ENCODE results near the gene NAV1. TPM values are rescaled to one million over a fixed set of nuclear protein-coding genes. Genes with fewer than 3 reads are reported as not detected.
"Not testable (repeated sequence)": the region's sequence is repeated elsewhere in the genome, so short reads cannot be mapped to it uniquely, and the experiment has no call there.

Gene NAV1
- total RNA-seq, 2 donors from 2014 or later = 126 to 255 TPM

- no peaks in the 10 kb centered on the region for H3K27me3 ChIP-seq (replicated peaks; ENCODE audit: insufficient read depth)
- DNase-seq (ENCODE audit: low spot score) = no peak
- H3K4me3 ChIP-seq = no peak overlapping the region
- TF ChIP-seq CTCF (IDR thresholded peaks at IDR 0.05) = no peak
- H3K36me3 ChIP-seq = no peaks in the 10 kb centered on the region
- H3K9me3 ChIP-seq = no peaks in the 10 kb centered on the region
- ATAC-seq (ENCODE audit: insufficient number of reproducible peaks, low FRiP score, low read depth) = no peak
- H3K4me1 ChIP-seq (ENCODE audit: control insufficient read depth in 1 of 2, low read depth in 2 of 2) = peaks cover 24 to 47% of the 10 kb centered on the region in 2 donors
- H3K27ac ChIP-seq = no peak overlapping the region
Measured at GRCh38 chr1:201544710-201545109, 5.8 kb downstream of the NAV1 start.

- Histone ChIP-seq H3K4me1 (ENCODE audit: control insufficient read depth in 1 of 2, low read depth in 2 of 2) (peaks cover 23 to 40% of the 10 kb centered on the region in 2 donors), H3K27ac (no peak overlapping the region), H3K9me3 (no peaks in the 10 kb centered on the region), H3K4me3 (no peak overlapping the region), H3K36me3 (no peaks in the 10 kb centered on the region), H3K27me3 (replicated peaks; ENCODE audit: insufficient read depth) (no peaks in the 10 kb centered on the region)
- no peak for ATAC-seq (ENCODE audit: insufficient number of reproducible peaks, low FRiP score, low read depth)
- no peak for DNase-seq (ENCODE audit: low spot score)
- no peak for TF ChIP-seq CTCF (IDR thresholded peaks at IDR 0.05)
Measured at GRCh38 chr1:201545851-201546492, 7.0 kb downstream of the NAV1 start.

- not testable (repeated sequence) for H3K9me3 ChIP-seq; H3K4me3 ChIP-seq; H3K27ac ChIP-seq; H3K27me3 ChIP-seq (replicated peaks; ENCODE audit: insufficient read depth); ATAC-seq (ENCODE audit: insufficient number of reproducible peaks, low FRiP score, low read depth); DNase-seq (ENCODE audit: low spot score); H3K36me3 ChIP-seq
- peaks cover 27 to 33% of the 10 kb centered on the region in 2 donors for H3K4me1 ChIP-seq (ENCODE audit: control insufficient read depth in 1 of 2, low read depth in 2 of 2)
Measured at GRCh38 chr1:201549522-201549921, 10.6 kb downstream of the NAV1 start.

GRCh38 chr1:201551096-201551495 is 12.2 kb downstream of the NAV1 start:
- Histone ChIP-seq H3K9me3 (no peaks in the 10 kb centered on the region), H3K27me3 (replicated peaks; ENCODE audit: insufficient read depth) (no peaks in the 10 kb centered on the region), H3K4me3 (no peak overlapping the region), H3K4me1 (ENCODE audit: control insufficient read depth in 1 of 2, low read depth in 2 of 2) (peaks cover 27 to 39% of the 10 kb centered on the region in 2 donors), H3K27ac (no peak overlapping the region), H3K36me3 (no peaks in the 10 kb centered on the region)
- DNase-seq (ENCODE audit: low spot score) = no peak
- no peak for ATAC-seq (ENCODE audit: insufficient number of reproducible peaks, low FRiP score, low read depth)
- no peak for TF ChIP-seq CTCF (IDR thresholded peaks at IDR 0.05)

- Histone ChIP-seq H3K4me3 (no peak overlapping the region), H3K4me1 (ENCODE audit: control insufficient read depth in 1 of 2, low read depth in 2 of 2) (peaks cover 27 to 37% of the 10 kb centered on the region in 2 donors), H3K27ac (peak overlapping the region; percentile 30 to 49), H3K36me3 (no peaks in the 10 kb centered on the region), H3K9me3 (no peaks in the 10 kb centered on the region), H3K27me3 (replicated peaks; ENCODE audit: insufficient read depth) (no peaks in the 10 kb centered on the region)
- TF ChIP-seq CTCF (IDR thresholded peaks at IDR 0.05) = no peak
- ATAC-seq (ENCODE audit: insufficient number of reproducible peaks, low FRiP score, low read depth) (no peak), DNase-seq (ENCODE audit: low spot score) (no peak)
Measured at GRCh38 chr1:201551877-201552731, 13.2 kb downstream of the NAV1 start.

All from thoracic aorta (tissue), 2 donors.